HG03565 (cell line): ENCODE measurements around the gene HOXA3.

Experiments
- ATAC-seq: cut with Tn5 transposase; IDR thresholded peaks from one replicate; pipeline ENCODE4 v1.9.1; 2021; ENCODE audit warnings: mild to moderate bottlenecking, moderate library complexity; ENCODE audit not compliant: unreplicated experiment

The HOXA3 gene

DNA sequence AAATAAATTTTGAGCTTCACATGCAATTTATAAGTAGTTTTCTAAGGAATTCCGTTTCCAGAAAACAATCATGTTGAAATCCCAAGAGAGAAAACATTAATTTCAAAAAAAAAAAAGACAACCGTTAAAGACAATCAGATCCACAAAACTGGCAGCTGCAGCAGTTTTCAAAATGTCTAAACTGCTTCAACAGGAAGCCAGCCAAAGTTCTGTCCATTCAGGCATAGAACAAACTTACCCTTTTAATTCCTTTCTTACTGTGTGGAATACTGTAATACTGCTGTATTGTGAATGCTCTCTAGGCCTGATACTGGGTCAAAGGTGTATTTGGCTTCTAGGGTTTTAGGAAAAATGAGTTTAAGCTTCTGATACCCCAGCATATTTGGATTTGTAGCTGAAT lies 88.2 kb downstream of the HOXA3 start:
- ATAC-seq = no peak

DNA sequence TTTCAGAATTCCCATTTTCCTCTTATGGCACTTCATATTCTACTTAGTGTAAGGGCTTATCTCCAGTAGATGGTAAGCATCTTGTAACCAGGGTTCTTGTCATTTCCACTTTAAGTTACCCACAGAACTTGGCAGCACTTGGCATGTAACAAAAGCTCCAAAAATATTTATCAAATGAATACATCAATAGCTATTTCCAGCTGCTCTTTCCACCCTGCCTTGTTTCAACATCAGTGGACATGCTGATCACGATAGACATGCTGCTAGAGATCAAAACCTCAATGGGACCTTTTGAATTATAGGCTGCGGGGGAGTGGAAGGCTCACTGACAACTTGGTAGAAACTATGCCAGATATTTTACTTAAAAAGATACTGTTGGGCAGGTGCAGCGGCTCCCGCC lies 89.4 kb downstream of the HOXA3 start:
- ATAC-seq = no peak
